HG03342 (cell line): Measurements from ENCODE around the gene G6PC3.
A peak's percentile ranks its signal among the peaks of the same experiment; 100 is the strongest.

Experiments used
- ATAC-seq: cut with Tn5 transposase; IDR thresholded peaks from one replicate; pipeline ENCODE4 v1.9.1; 2021; ENCODE audit warnings: mild to moderate bottlenecking, moderate library complexity; ENCODE audit not compliant: unreplicated experiment

The G6PC3 gene

DNA sequence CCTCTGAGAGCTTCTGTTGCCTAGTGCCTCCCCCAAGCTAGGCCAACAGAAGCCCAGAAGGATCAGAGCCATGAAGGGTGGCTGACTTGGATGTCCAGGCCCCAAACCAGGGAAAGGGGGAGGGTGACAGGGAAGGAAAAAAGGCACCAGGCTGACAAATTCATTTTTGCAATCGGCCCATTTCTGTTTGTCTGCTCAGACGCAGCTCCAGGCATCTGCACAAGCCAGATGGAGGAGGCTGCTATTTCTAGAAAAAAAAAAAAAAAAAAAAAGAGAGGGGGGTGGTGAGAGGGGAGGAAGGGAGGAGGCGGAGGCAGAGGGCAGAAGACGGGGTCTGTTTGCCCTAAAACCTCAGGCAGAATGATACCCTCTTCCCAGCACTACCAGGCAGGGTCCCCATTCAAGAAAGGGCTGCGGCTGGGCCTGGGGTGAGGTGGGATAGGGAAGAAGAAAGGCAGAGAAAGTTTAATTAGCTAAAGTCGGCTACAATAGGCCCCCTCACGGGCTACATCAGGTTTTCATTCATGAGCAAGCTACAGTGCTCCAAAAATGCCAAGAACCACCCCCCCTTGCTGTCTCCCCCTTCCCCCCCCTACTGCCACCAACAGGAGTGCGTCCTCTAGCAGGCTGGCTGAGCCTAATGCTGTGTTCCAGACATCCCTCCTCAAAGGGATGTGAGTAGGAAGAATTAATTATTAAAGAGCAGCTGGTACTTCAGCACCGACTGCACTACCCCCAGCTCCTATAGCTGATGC is 50.5 kb downstream of the G6PC3 start:
- no peak for ATAC-seq

DNA sequence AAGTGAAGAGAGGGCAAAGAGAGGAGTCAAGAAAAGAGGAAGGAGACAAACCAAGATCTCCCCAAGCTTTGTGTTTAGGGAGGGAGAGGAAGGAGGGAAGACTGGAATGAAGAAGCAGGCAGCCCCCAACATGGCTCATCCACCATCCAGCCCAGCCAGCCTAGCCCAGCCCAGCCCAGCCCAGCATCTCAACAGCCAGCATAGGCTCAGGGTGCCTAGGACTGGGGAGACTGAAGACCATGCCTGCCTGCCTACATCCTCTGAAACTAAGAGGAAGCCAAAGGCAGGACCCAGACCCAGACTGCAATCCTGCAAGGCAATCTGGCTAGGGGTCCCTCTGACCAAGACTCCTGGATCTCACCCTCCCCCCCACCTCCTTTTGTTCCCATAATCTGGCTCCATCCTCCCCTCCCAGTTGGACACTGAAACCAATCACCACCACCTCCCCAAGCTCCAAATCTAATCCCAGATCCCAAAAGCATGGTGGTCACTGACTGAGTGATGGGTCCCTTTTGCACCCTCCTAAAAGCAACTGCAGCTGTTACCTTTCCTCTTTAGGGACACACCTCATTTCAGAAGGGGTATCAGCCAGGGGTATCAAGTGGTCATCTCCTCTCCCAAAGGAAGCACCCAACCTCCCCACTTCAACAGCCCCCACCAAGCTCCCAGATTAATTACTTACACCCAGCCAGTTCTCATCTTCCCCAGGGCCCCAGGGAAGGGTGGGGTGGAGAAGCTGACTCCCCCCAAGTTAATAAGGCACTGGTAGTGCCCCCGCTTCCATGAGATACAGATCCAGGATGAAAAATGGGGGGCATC is 51.7 kb downstream of the G6PC3 start:
- no peak for ATAC-seq

DNA sequence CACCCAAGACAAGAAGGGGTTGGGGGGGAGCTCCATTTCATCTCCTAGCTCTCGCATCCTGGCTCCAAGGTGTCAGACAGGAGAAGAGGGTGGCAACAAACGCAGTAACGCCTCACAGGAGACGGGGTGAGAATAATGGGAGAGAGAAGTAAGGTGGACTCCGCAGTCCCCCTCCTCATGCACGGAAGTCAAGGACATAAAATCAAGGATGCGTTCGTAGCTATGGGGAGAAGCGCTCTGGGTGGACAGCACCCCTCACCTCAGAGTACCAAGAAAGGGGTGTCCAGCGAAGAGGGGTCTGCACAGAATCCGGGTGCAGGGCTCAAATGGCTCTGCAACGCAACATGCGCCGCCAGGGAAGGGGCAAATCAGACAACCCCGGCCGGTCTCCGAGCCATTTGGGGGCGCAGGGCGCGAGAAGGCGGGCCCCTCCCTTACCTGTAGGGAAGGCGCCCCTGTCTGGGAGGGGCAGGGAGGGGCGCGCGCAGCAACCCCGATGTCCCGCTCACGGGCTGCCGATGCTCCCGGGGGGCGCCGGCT is 52.4 kb downstream of the G6PC3 start:
- peak; percentile 12 for ATAC-seq

DNA sequence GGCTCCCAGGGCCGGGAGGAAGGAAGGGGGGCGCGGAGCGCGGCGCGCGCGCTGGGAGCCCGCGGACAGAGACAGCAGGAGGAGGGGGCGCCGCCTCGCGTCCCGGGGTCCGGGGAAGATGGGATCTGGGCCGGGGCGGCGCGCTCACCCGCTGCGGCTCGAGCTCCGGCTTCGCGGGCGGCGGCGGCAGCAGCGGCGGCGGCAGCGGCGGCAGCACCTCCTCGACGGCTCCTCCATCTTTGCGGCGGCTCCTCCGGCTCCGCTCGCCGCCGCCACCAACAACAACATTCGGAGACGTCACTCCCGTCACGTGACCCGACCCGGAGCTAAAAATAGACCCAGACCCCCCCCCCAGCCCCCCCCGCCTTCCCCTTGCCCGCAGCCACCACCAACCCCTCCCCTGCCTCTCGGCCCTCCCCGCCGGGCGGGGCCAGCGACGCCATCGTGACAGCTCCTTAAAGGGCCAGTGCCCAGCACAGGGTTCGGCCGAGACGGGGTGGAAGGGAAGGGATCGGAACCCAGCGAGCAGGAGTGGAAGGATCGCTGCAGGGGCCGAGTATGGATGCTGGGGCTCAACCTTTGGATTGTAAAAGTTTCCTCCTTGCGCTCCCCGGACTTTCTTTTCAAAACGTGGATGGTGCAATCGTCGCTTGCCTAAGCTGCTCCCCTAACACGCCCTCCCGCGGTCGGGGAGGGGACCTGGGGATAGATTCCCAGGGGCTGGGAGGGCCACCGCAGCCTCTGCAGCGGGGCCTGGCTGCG is 53.0 kb downstream of the G6PC3 start, which contains the start of gene HDAC5:
TSS of gene HDAC5 (minus strand) at position 286 of the 762 bp plus-strand sequence. CDS start 6,126 bp downstream, outside the sequence.
- peak; percentile 86 for ATAC-seq

DNA sequence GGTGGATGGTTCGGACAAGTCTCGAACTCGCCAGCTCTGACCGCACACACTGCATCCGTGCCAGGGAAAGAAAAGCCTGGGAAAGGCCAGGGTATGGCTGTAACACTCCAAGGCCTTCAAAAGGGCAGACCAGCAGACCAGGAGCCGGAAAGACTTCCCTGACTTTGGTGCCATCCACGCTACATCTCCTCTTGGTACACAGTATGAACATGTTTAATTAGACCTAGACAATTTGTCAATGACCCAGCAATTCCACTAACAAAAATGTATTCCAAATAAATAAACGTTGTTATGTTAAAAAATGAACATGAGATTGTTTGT is 53.5 kb downstream of the G6PC3 start:
- no peak for ATAC-seq
